ENCODE measurements around the gene ACRV1. TPM values are rescaled to one million over a fixed set of nuclear protein-coding genes. Genes with fewer than 3 reads are reported as not detected.
"Not testable (repeated sequence)": the region's sequence is repeated elsewhere in the genome, so short reads cannot be mapped to it uniquely, and the experiment has no call there.

ACRV1 gene, protein sequence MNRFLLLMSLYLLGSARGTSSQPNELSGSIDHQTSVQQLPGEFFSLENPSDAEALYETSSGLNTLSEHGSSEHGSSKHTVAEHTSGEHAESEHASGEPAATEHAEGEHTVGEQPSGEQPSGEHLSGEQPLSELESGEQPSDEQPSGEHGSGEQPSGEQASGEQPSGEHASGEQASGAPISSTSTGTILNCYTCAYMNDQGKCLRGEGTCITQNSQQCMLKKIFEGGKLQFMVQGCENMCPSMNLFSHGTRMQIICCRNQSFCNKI
- polyA plus RNA-seq, result 0.27 TPM
- long read RNA-seq, donor 1, result 0 reads
- long read RNA-seq, donor 2, result 0 reads
- long read RNA-seq, donor 3, result 0 reads
- long read RNA-seq, donor 4, result 0 reads
- long read RNA-seq, donor 5, result 0 reads
- long read RNA-seq, donor 6, partial matches to known transcripts, result 8 of 8 reads
- long read RNA-seq, donor 6, other reads (novel, unspliced or antisense), result 0 of 8 reads
- long read RNA-seq, donor 7, result 0 reads
- long read RNA-seq, donor 8, result 0 reads
- long read RNA-seq, donor 9, result 0 reads
- long read RNA-seq, donor 10, result 0 reads
- long read RNA-seq, donor 11, result 0 reads

DNA sequence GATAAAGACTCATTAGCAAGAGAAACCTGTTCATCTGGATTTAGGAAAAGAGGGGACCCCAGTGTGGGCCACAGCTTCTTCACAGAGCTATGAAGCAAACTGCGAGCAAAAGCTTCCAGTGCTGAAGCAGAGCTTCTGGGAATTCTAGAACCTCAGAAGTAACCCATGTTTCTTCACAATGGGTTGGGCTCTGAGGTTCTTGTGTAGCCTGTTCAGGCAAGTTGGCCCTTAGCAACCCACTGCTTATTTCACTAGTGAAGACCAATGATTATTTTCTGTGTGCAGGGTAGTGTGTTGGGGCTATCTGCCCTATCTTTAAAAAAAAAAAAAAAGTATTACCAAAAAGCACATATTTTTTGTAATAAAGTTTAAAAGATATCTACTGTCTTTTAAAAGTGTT, at the start of gene ACRV1:
ACRV1 (minus strand) TSS at position 101 of the 400 bp plus-strand sequence; CDS start at position 34, 67 bp downstream.
- H3K36me3 ChIP-seq (ENCODE audit: control insufficient read depth, insufficient read depth, low read length), result peaks cover 10% of the 10 kb centered on the region
- H3K9me3 ChIP-seq (ENCODE audit: control insufficient read depth, low read depth, low read length), result no peaks in the 10 kb centered on the region
- WGBS (ENCODE audit: insufficient coverage, low lambda C conversion rate), result no CpG with 5 or more reads among the region's 1 CpG
- H3K4me3 ChIP-seq (ENCODE audit: low read length), result no peak within 1 kb of the TSS
- no peaks in the 10 kb centered on the region for H3K27me3 ChIP-seq (ENCODE audit: control insufficient read depth, insufficient read depth, low read length)
- no peak for DNase-seq
- no peaks in the 10 kb centered on the region for H3K4me1 ChIP-seq (ENCODE audit: control insufficient read depth, insufficient read depth, low read length)
- no peak within 1 kb of the TSS for H3K27ac ChIP-seq (ENCODE audit: low read length)

DNA sequence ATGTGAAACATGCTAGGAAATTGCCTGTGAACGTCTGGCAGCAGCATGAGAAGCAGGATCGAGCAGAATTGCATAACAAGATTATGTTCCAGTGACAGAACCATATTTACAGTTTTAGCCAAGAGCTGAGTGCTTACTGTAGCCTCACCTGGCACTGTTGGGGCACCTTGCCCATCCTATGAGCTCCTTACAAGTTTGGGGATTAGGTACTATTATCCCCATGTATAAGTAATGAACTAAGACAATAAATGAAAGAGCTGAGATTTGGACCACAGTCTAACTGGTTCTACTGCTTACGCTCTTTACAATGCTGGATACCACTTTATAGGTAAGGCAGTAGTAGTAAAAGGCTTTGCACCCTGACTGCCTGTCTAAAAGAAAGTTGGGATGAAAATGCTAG, 48.3 kb upstream of the ACRV1 start:
- Histone ChIP-seq H3K4me3 (ENCODE audit: low read length) (no peak overlapping the region), H3K27me3 (ENCODE audit: control insufficient read depth, insufficient read depth, low read length) (no peaks in the 10 kb centered on the region), H3K36me3 (ENCODE audit: control insufficient read depth, insufficient read depth, low read length) (no peaks in the 10 kb centered on the region), H3K9me3 (ENCODE audit: control insufficient read depth, low read depth, low read length) (no peaks in the 10 kb centered on the region), H3K4me1 (ENCODE audit: control insufficient read depth, insufficient read depth, low read length) (no peaks in the 10 kb centered on the region), H3K27ac (ENCODE audit: low read length) (no peak overlapping the region)
- WGBS (ENCODE audit: insufficient coverage, low lambda C conversion rate), result no CpG with 5 or more reads among the region's 3 CpGs
- no peak for DNase-seq

DNA sequence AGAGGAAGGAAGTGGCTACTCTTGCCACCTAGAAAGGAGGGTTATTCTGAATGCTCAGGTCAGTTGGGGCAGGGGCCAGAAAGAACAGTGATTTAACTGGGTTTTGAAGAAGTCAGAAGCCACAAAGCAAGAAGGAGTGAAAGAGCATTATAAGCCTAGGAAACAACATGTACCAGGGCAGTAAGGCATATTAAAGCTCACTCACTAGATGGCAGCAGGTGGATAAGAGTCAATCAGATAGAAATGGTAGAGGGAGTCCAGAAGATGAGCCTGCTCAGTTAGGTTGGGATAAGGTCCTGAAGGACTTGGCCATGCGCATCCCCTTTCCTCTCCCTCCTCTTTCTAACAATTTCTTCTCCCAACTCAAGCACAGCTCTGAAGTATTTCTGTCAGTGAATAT, 43.5 kb upstream of the ACRV1 start:
- H3K4me3 ChIP-seq (ENCODE audit: low read length), result no peak overlapping the region
- WGBS (ENCODE audit: insufficient coverage, low lambda C conversion rate), result no CpG with 5 or more reads among the region's 1 CpG
- no peaks in the 10 kb centered on the region for H3K4me1 ChIP-seq (ENCODE audit: control insufficient read depth, insufficient read depth, low read length)
- no peaks in the 10 kb centered on the region for H3K36me3 ChIP-seq (ENCODE audit: control insufficient read depth, insufficient read depth, low read length)
- DNase-seq, result peak in 1 of 2 donors; percentile 2
- H3K27me3 ChIP-seq (ENCODE audit: control insufficient read depth, insufficient read depth, low read length), result no peaks in the 10 kb centered on the region
- H3K27ac ChIP-seq (ENCODE audit: low read length), result no peak overlapping the region
- no peaks in the 10 kb centered on the region for H3K9me3 ChIP-seq (ENCODE audit: control insufficient read depth, low read depth, low read length)

DNA sequence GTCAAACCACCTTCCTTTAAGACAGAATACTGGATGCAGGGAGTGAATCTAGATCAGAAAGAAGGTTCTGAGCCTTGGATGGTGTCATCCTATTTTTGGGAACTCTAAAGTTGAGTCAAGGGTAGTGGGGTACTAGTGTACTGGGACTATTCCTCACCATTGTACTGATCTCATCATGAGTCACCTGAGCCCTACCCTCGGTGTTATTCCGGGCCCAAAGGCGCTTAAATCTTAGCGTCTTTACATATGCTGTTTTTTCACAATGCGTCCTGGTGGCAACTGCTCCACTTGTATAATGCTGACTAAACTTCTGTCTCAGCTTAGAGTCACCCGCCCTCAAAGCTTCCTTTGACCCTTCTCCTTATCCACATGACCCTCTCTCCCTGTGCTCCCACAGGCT, 40.1 kb upstream of the ACRV1 start:
- Histone ChIP-seq H3K36me3 (ENCODE audit: control insufficient read depth, insufficient read depth, low read length) (no peaks in the 10 kb centered on the region), H3K4me1 (ENCODE audit: control insufficient read depth, insufficient read depth, low read length) (no peaks in the 10 kb centered on the region), H3K27ac (ENCODE audit: low read length) (no peak overlapping the region), H3K27me3 (ENCODE audit: control insufficient read depth, insufficient read depth, low read length) (no peaks in the 10 kb centered on the region), H3K9me3 (ENCODE audit: control insufficient read depth, low read depth, low read length) (no peaks in the 10 kb centered on the region), H3K4me3 (ENCODE audit: low read length) (no peak overlapping the region)
- 89% methylated on average over 4 of the region's 6 CpGs for WGBS (ENCODE audit: insufficient coverage, low lambda C conversion rate)
- no peak for DNase-seq

DNA sequence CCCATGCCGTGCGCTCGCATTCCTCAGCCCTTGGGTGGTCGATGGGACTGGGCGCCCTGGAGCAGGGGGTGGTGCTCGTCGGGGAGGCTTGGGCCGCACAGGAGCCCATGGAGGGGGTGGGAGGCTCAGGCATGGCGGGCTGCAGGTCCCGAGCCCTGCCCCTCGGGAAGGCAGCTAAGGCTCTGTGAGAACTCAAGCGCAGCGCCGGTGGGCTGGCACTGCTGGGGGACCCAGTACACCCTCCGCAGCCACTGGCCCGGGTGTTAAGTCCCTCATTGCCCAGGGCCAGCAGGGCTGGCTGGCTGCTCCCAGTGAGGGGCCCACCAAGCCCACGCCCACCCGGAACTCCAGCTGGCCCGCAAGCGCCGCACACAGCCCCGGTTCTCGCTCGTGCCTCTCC, 24.0 kb upstream of the ACRV1 start:
- not testable (repeated sequence) for H3K36me3 ChIP-seq (ENCODE audit: control insufficient read depth, insufficient read depth, low read length); H3K4me1 ChIP-seq (ENCODE audit: control insufficient read depth, insufficient read depth, low read length); H3K27me3 ChIP-seq (ENCODE audit: control insufficient read depth, insufficient read depth, low read length); H3K4me3 ChIP-seq (ENCODE audit: low read length); H3K27ac ChIP-seq (ENCODE audit: low read length); DNase-seq; H3K9me3 ChIP-seq (ENCODE audit: control insufficient read depth, low read depth, low read length)
- WGBS (ENCODE audit: insufficient coverage, low lambda C conversion rate), result no CpG with 5 or more reads among the region's 24 CpGs

DNA sequence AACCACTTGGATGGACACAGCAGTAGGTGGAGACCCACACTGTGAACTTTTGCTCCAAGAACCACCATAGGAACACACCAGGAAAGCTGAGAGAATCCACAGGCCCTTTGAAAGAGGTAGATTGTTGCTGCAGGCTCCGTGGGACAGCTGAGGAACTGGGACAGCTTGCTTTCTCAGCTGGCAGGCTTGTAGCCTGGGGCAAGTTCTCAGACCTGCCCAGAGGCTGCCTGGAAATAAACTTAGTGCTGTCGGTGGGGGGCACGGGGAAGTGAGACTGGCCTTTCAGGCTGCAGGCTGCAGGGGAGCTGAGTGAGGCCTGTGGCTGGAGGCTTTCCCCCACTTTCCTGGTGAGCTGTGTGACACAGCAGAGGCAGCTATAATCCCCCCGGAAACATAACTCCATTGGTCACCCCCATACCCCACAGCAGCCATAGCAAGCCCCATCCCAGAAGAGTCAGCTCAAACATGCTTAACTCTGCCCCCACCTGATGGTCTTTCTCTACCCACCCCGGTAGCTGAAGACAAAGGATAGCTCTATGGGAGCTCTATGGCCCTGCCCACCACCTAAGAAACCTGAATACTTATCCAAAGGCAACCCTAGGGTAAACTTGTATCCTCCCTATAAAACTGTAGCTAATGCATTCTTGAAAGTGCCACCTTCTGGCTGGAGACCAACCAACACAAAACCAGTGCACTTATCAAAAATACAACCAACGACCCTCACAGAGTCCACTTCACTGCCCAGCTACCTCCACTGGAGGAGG, 21.4 kb upstream of the ACRV1 start:
- DNase-seq, result no peak
- Histone ChIP-seq H3K36me3 (ENCODE audit: control insufficient read depth, insufficient read depth, low read length) (no peaks in the 10 kb centered on the region), H3K27ac (ENCODE audit: low read length) (no peak overlapping the region), H3K9me3 (ENCODE audit: control insufficient read depth, low read depth, low read length) (no peaks in the 10 kb centered on the region), H3K4me1 (ENCODE audit: control insufficient read depth, insufficient read depth, low read length) (no peaks in the 10 kb centered on the region), H3K27me3 (ENCODE audit: control insufficient read depth, insufficient read depth, low read length) (peaks cover 4% of the 10 kb centered on the region), H3K4me3 (ENCODE audit: low read length) (no peak overlapping the region)
- 20% methylated on average over 1 of the region's 6 CpGs for WGBS (ENCODE audit: insufficient coverage, low lambda C conversion rate)

DNA sequence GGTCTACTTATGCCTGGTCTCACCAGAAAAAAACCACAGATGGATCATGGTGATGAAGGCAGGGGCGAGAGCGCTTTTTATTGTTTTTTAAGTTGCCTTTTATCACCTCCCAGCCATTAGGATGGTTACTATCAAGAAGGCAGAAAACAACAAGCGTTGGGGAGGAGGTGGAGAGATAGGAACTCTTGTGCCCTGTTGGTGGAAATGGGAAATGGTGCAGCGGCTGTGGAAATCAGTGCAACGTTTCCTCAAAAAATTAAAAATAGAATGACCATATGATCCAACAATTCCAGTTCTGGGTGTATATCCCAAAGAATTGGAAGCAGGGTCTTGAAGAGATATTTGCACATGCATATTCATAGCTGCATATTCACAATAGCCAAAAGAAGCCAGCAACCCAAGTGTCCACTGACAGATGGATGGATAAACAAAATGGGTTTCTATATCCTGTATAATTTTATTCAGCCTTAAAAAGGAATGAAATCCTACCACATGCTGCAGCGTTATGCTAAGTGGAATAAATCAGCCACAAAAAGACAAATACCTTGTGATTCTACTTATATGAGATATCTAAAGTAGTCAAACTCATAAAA, 20.5 kb upstream of the ACRV1 start:
- H3K4me1 ChIP-seq (ENCODE audit: control insufficient read depth, insufficient read depth, low read length), result no peaks in the 10 kb centered on the region
- H3K36me3 ChIP-seq (ENCODE audit: control insufficient read depth, insufficient read depth, low read length), result no peaks in the 10 kb centered on the region
- H3K9me3 ChIP-seq (ENCODE audit: control insufficient read depth, low read depth, low read length), result no peaks in the 10 kb centered on the region
- no peak for DNase-seq
- no peak overlapping the region for H3K27ac ChIP-seq (ENCODE audit: low read length)
- H3K27me3 ChIP-seq (ENCODE audit: control insufficient read depth, insufficient read depth, low read length), result peaks cover 4% of the 10 kb centered on the region
- WGBS (ENCODE audit: insufficient coverage, low lambda C conversion rate), result 100% methylated on average over 2 of the region's 6 CpGs
- H3K4me3 ChIP-seq (ENCODE audit: low read length), result no peak overlapping the region

DNA sequence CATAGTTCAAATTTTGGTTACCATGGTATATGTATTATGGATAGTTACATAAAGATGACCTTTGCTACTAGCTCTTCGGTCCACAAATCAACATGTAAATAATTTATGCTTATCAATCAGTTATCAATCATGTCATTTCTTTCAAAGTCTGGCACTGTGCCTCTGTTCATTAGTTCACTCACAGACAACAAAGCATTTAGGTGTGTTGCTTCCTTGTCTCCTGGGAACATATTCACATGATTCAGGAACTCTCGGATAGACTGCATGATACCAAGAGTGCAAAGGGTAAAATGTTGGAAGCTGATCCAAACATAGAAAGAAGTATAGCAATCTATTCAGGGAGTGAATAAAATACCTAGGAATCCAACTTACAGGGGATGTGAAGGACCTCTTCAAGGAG, 14.3 kb upstream of the ACRV1 start:
- Histone ChIP-seq H3K36me3 (ENCODE audit: control insufficient read depth, insufficient read depth, low read length) (no peaks in the 10 kb centered on the region), H3K27me3 (ENCODE audit: control insufficient read depth, insufficient read depth, low read length) (peaks cover 4% of the 10 kb centered on the region), H3K9me3 (ENCODE audit: control insufficient read depth, low read depth, low read length) (no peaks in the 10 kb centered on the region), H3K27ac (ENCODE audit: low read length) (no peak overlapping the region), H3K4me3 (ENCODE audit: low read length) (no peak overlapping the region), H3K4me1 (ENCODE audit: control insufficient read depth, insufficient read depth, low read length) (no peaks in the 10 kb centered on the region)
- WGBS (ENCODE audit: insufficient coverage, low lambda C conversion rate), result 20% methylated on average over 1 of the region's 2 CpGs
- DNase-seq, result peak; percentile 9 to 42

DNA sequence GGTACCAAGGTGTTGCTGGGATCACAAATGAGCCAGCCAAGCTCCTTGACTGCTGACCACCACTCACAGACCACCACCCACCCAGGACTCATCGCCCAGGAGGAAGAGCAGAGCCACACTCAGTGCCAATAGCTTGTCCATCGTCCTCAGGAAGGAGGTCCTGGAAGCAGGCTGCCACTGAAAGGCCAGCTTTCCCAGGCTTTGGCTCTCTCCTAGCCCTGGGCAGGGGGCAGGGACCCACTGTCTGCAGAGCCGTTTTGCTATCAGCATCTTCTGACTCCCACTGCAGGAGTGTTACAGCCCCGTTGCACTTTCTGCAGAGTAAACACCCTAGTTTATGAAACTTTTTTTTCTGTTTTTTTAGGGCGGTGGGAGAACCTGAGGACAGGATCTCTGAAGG, 12.2 kb upstream of the ACRV1 start:
- no peak for DNase-seq
- WGBS (ENCODE audit: insufficient coverage, low lambda C conversion rate), result no CpG with 5 or more reads among the region's 5 CpGs

DNA sequence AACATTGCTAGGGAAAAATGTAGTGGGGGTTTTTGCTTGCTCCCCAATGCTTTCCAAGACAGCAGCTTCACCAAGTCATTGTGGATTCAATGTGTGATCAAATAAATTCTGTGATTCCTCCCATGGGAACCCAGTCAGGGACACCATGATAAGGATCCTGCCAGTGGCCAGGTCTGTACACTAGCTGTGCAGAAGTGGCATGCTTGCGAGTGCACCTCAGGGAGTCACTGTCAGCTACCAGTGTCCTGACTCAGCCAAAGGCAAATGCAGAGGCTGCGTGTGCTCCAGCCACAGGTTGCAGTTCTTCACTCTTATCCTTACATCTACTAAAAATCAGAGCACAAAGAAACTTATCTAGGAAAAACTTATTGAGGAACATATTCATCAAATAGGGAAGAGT, 9.4 kb upstream of the ACRV1 start:
- Histone ChIP-seq H3K27me3 (ENCODE audit: control insufficient read depth, insufficient read depth, low read length) (no peaks in the 10 kb centered on the region), H3K9me3 (ENCODE audit: control insufficient read depth, low read depth, low read length) (no peaks in the 10 kb centered on the region), H3K36me3 (ENCODE audit: control insufficient read depth, insufficient read depth, low read length) (no peaks in the 10 kb centered on the region), H3K4me1 (ENCODE audit: control insufficient read depth, insufficient read depth, low read length) (no peaks in the 10 kb centered on the region), H3K27ac (ENCODE audit: low read length) (no peak overlapping the region), H3K4me3 (ENCODE audit: low read length) (no peak overlapping the region)
- no peak for DNase-seq
- no CpG with 5 or more reads among the region's 2 CpGs for WGBS (ENCODE audit: insufficient coverage, low lambda C conversion rate)

More for the DNA sequence above, 12.2 kb upstream of the ACRV1 start:
- Histone ChIP-seq H3K4me1 (ENCODE audit: control insufficient read depth, insufficient read depth, low read length) (no peaks in the 10 kb centered on the region), H3K27ac (ENCODE audit: low read length) (no peak overlapping the region), H3K36me3 (ENCODE audit: control insufficient read depth, insufficient read depth, low read length) (no peaks in the 10 kb centered on the region), H3K4me3 (ENCODE audit: low read length) (no peak overlapping the region), H3K27me3 (ENCODE audit: control insufficient read depth, insufficient read depth, low read length) (no peaks in the 10 kb centered on the region), H3K9me3 (ENCODE audit: control insufficient read depth, low read depth, low read length) (no peaks in the 10 kb centered on the region)
